NT2/D1 (cell line): Measurements from ENCODE around the gene HNRNPUL2.
"Not testable (repeated sequence)": the region's sequence is repeated elsewhere in the genome, so short reads cannot be mapped to it uniquely, and the experiment has no call there.

Experiments used
- DNase-seq: peaks from one replicate; pipeline ENCODE4 v3.0.0-alpha.2; 2011; ENCODE audit warnings: low read depth, low spot score
- H3K27me3 ChIP-seq: 2 replicates; pipeline ENCODE4 v1.6.0; 2011; ENCODE audit warnings: mild to moderate bottlenecking; ENCODE audit not compliant: insufficient read length, insufficient read depth
- H3K36me3 ChIP-seq: 2 replicates; pipeline ENCODE4 v1.6.1; 2011; ENCODE audit warnings: mild to moderate bottlenecking, low read length, mixed read lengths; ENCODE audit not compliant: insufficient read depth, insufficient read length
- H3K4me1 ChIP-seq: 2 replicates; pipeline ENCODE4 v1.5.1; 2011; ENCODE audit not compliant: insufficient read depth, insufficient read length
- H3K4me3 ChIP-seq: 2 replicates; pipeline ENCODE4 v1.5.1; 2011; ENCODE audit warnings: low read depth; ENCODE audit not compliant: insufficient read length
- H3K9ac ChIP-seq: 2 replicates; pipeline ENCODE4 v1.6.0; 2011; ENCODE audit warnings: low read depth; ENCODE audit not compliant: insufficient read length
- H3K9me3 ChIP-seq: 2 replicates; pipeline ENCODE4 v1.5.1; 2011; ENCODE audit warnings: mild to moderate bottlenecking, low read length; ENCODE audit not compliant: insufficient read depth
- SUZ12 ChIP-seq: IDR thresholded peaks from 2 replicates; pipeline ENCODE4 v1.6.1; 2011; ENCODE audit not compliant: insufficient read length, insufficient read depth; ENCODE audit errors: extremely low read depth
- YY1 ChIP-seq: IDR thresholded peaks from 2 replicates; pipeline ENCODE4 v1.6.1; 2011; ENCODE audit not compliant: insufficient read length, insufficient read depth
- ZNF274 ChIP-seq: IDR thresholded peaks from 2 replicates; pipeline ENCODE4 v1.6.1; 2011; ENCODE audit warnings: mild to moderate bottlenecking, low read depth, low read length

HNRNPUL2 gene

DNA sequence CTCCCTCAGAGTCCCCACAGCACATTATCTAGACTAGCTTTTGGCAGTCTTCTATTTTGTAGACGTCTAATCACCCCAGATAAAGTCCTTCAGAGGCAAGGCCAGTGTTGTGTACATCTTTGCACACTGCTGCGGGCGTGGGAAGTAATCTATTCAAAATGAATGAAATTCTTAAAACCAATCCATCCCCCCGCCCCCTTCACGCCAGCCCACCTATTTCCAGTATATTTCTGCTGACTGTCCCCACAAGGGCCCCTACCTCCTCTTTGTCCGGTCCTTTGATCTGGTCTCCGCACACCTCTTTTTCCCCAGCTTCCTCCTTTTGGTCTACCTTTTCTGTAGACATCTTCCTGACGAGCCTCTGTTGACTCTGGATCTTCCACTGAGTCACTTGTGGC is 20.4 kb downstream of the HNRNPUL2 start:
- Histone ChIP-seq H3K4me1 (peaks cover 17% of the 10 kb centered on the region), H3K27me3 (no peaks in the 10 kb centered on the region), H3K4me3 (peak overlapping the region; percentile 72), H3K9ac (peak overlapping the region; percentile 97), H3K9me3 (no peaks in the 10 kb centered on the region), H3K36me3 (peaks cover 44% of the 10 kb centered on the region)
- TF ChIP-seq ZNF274 = no peak
- no peak for TF ChIP-seq SUZ12
- TF ChIP-seq YY1 = no peak
- no peak for DNase-seq

GRCh38 chr11:62705880-62706849 is 21.1 kb downstream of the HNRNPUL2 start:
- Histone ChIP-seq H3K9ac (peak overlapping the region; percentile 97), H3K27me3 (no peaks in the 10 kb centered on the region), H3K4me1 (peaks cover 17% of the 10 kb centered on the region), H3K36me3 (peaks cover 45% of the 10 kb centered on the region), H3K4me3 (peak overlapping the region; percentile 72), H3K9me3 (no peaks in the 10 kb centered on the region)
- TF ChIP-seq YY1 = no peak
- no peak for TF ChIP-seq ZNF274
- TF ChIP-seq SUZ12 = no peak
- peak; percentile 93 for DNase-seq

GRCh38 chr11:62705413-62705812 is 21.8 kb downstream of the HNRNPUL2 start:
- Histone ChIP-seq H3K36me3 (peaks cover 45% of the 10 kb centered on the region), H3K4me1 (peaks cover 17% of the 10 kb centered on the region)
- DNase-seq = no peak

GRCh38 chr11:62703921-62704320 is 23.3 kb downstream of the HNRNPUL2 start:
- not testable (repeated sequence) for H3K9me3 ChIP-seq, H3K4me3 ChIP-seq, H3K27me3 ChIP-seq, H3K9ac ChIP-seq, DNase-seq
- Histone ChIP-seq H3K4me1 (peaks cover 13% of the 10 kb centered on the region), H3K36me3 (peaks cover 48% of the 10 kb centered on the region)

More at GRCh38 chr11:62705413-62705812, 21.8 kb downstream of the HNRNPUL2 start:
- peak overlapping the region; percentile 97 for H3K9ac ChIP-seq
- H3K27me3 ChIP-seq = no peaks in the 10 kb centered on the region
- TF ChIP-seq ZNF274 (no peak), SUZ12 (no peak), YY1 (no peak)
- no peaks in the 10 kb centered on the region for H3K9me3 ChIP-seq
- peak overlapping the region; percentile 72 for H3K4me3 ChIP-seq

GRCh38 chr11:62702246-62702645 is 25.0 kb downstream of the HNRNPUL2 start:
- Histone ChIP-seq H3K27me3 (no peaks in the 10 kb centered on the region), H3K4me3 (no peak overlapping the region), H3K36me3 (peaks cover 53% of the 10 kb centered on the region), H3K9ac (no peak overlapping the region), H3K9me3 (no peaks in the 10 kb centered on the region), H3K4me1 (peaks cover 3% of the 10 kb centered on the region)
- TF ChIP-seq SUZ12 = no peak
- TF ChIP-seq ZNF274 = no peak
- TF ChIP-seq YY1 = no peak
- DNase-seq = no peak

GRCh38 chr11:62694455-62695167 is 32.6 kb downstream of the HNRNPUL2 start:
- Histone ChIP-seq H3K9me3 (no peaks in the 10 kb centered on the region), H3K9ac (no peak overlapping the region), H3K27me3 (no peaks in the 10 kb centered on the region), H3K36me3 (peaks cover 72% of the 10 kb centered on the region), H3K4me1 (peaks cover 5% of the 10 kb centered on the region), H3K4me3 (no peak overlapping the region)
- no peak for TF ChIP-seq ZNF274
- peak; percentile 72 for DNase-seq

DNA sequence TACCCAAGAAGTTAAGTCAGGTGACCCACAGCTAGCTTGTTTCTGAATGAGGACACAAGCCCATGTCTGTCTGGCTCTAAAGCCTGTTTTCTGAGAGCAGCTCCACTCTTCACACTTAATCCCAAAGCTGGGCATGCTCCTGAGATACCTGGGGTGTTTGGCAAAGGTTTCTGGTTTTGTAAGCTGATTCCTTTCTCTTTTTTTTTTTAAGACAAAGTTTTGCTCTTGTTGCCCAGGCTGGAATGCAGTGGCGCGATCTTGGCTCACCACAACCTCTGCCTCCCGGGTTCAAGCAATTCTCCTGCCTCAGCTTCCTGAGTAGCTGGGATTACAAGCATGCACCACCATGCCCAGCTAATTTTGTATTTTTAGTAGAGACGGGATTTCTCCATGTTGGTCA is 33.6 kb downstream of the HNRNPUL2 start:
- H3K9me3 ChIP-seq, H3K4me1 ChIP-seq, DNase-seq, H3K9ac ChIP-seq, H3K4me3 ChIP-seq, H3K27me3 ChIP-seq: not testable (repeated sequence)
- peaks cover 73% of the 10 kb centered on the region for H3K36me3 ChIP-seq
